AG08396 (cell line): ENCODE data around the gene GPR161.
"Not testable (repeated sequence)": the region's sequence is repeated elsewhere in the genome, so short reads cannot be mapped to it uniquely, and the experiment has no call there.

ENCODE experiments used
- DNase-seq: peaks from one replicate; pipeline ENCODE4 v3.0.0; 2012; ENCODE audit warnings: low spot score, mixed read lengths

Gene GPR161

GRCh38 chr1:168087696-168088095, 49.0 kb downstream of the GPR161 start:
- no peak for DNase-seq

- DNase-seq = no peak
Measured at GRCh38 chr1:168086438-168086837, 50.3 kb downstream of the GPR161 start.

GRCh38 chr1:168085401-168085872, 51.3 kb downstream of the GPR161 start:
- no peak for DNase-seq

- peak; percentile 64 for DNase-seq
Measured at GRCh38 chr1:168084396-168085231, 52.1 kb downstream of the GPR161 start.

GRCh38 chr1:168083456-168084325, 53.0 kb downstream of the GPR161 start:
- DNase-seq = no peak

GRCh38 chr1:168082008-168082876, 54.5 kb downstream of the GPR161 start:
- peak; percentile 84 for DNase-seq

- peak; percentile 73 for DNase-seq
Measured at GRCh38 chr1:168081373-168082007, 55.2 kb downstream of the GPR161 start.

- peak; percentile 33 for DNase-seq
Measured at GRCh38 chr1:168079761-168080160, 57.0 kb downstream of the GPR161 start.

GRCh38 chr1:168069384-168069783, 67.3 kb downstream of the GPR161 start:
- DNase-seq = no peak

- no peak for DNase-seq
Measured at GRCh38 chr1:168065506-168065905, 71.2 kb downstream of the GPR161 start.

GRCh38 chr1:168064216-168064615, 72.5 kb downstream of the GPR161 start:
- no peak for DNase-seq

GRCh38 chr1:168057921-168058320, 78.8 kb downstream of the GPR161 start:
- DNase-seq = peak; percentile 14

GRCh38 chr1:168057355-168057754, 79.4 kb downstream of the GPR161 start:
- DNase-seq = no peak

- not testable (repeated sequence) for DNase-seq
Measured at GRCh38 chr1:168056152-168056551, 80.6 kb downstream of the GPR161 start.

GRCh38 chr1:168054117-168054516, 82.6 kb downstream of the GPR161 start:
- DNase-seq = no peak

GRCh38 chr1:168053681-168054080, 83.0 kb downstream of the GPR161 start:
- DNase-seq = no peak

- DNase-seq = no peak
Measured at GRCh38 chr1:168050880-168051279, 85.8 kb downstream of the GPR161 start.

- no peak for DNase-seq
Measured at GRCh38 chr1:168050307-168050706, 86.4 kb downstream of the GPR161 start.

- no peak for DNase-seq
Measured at GRCh38 chr1:168045311-168045710, 91.4 kb downstream of the GPR161 start.

GRCh38 chr1:168042362-168042761, 94.4 kb downstream of the GPR161 start:
- no peak for DNase-seq

GRCh38 chr1:168035345-168035744, 101.4 kb downstream of the GPR161 start:
- DNase-seq = no peak
